A549 (cell line): Measurements from ENCODE around the gene PPOX.

Source experiments
- CBX2 ChIP-seq: fragments of 200-600 bp; sonication (generic); IDR thresholded peaks from 2 replicates; pipeline ENCODE4 v1.6.1; 2016; ENCODE audit warnings: low read depth, mild to moderate bottlenecking, borderline replicate concordance
- CHD2 ChIP-seq: fragments of 150-350 bp; IDR thresholded peaks from 2 replicates; pipeline ENCODE4 v1.6.1; 2014; ENCODE audit warnings: low read length; ENCODE audit not compliant: partially characterized antibody
- POLR2A ChIP-seq: IDR thresholded peaks from 2 replicates; pipeline ENCODE4 v1.6.1; 2012; ENCODE audit warnings: mild to moderate bottlenecking, low read length
- RCOR1 ChIP-seq: fragments of 150-350 bp; IDR thresholded peaks from 2 replicates; pipeline ENCODE4 v1.6.1; 2014; ENCODE audit warnings: antibody characterized with exemption, low read length, low read depth
- RNF2 ChIP-seq: fragments of 200-600 bp; sonication (generic); IDR thresholded peaks from 2 replicates; pipeline ENCODE4 v1.6.1; 2016; ENCODE audit warnings: low read depth, mild to moderate bottlenecking, antibody characterized with exemption, moderate library complexity, borderline replicate concordance
- TF ChIP-seq, protein P1 (sequence below): fragments of 450-650 bp; IDR thresholded peaks from 2 replicates; pipeline ENCODE4 v1.6.1; 2014; ENCODE audit warnings: antibody characterized with exemption
- TF ChIP-seq, protein P2 (sequence below): fragments of >200 bp; sonication (Bioruptor Twin); formaldehyde crosslinking; IDR thresholded peaks from 3 replicates; pipeline ENCODE4 v1.5.1; 2016
- TF ChIP-seq, protein P3 (sequence below): IDR thresholded peaks from 2 replicates; pipeline ENCODE4 v1.6.1; 2012

DNA sequence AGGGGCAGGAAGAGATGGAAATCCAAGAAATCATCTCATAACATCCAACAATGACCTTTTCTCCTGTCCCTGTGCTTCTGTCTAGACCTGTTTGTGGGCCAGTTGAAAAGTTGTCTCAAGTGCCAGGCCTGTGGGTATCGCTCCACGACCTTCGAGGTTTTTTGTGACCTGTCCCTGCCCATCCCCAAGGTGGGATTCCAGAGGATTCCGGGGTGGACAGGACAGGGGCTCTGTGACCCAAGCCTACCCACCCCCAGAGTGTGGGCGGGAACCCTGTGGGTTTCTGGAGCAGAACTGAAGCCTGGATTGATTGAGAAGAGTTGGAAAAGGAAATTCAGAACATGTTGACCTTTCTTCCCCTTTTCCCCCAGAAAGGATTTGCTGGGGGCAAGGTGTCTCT is 2.4 kb upstream of the PPOX start:
- TF ChIP-seq CHD2, result no peak
- TF ChIP-seq POLR2A, result no peak
- TF ChIP-seq, protein P1, sequence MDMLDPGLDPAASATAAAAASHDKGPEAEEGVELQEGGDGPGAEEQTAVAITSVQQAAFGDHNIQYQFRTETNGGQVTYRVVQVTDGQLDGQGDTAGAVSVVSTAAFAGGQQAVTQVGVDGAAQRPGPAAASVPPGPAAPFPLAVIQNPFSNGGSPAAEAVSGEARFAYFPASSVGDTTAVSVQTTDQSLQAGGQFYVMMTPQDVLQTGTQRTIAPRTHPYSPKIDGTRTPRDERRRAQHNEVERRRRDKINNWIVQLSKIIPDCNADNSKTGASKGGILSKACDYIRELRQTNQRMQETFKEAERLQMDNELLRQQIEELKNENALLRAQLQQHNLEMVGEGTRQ, result no peak
- TF ChIP-seq RCOR1, result no peak
- no peak for TF ChIP-seq RNF2
- TF ChIP-seq, protein P2, sequence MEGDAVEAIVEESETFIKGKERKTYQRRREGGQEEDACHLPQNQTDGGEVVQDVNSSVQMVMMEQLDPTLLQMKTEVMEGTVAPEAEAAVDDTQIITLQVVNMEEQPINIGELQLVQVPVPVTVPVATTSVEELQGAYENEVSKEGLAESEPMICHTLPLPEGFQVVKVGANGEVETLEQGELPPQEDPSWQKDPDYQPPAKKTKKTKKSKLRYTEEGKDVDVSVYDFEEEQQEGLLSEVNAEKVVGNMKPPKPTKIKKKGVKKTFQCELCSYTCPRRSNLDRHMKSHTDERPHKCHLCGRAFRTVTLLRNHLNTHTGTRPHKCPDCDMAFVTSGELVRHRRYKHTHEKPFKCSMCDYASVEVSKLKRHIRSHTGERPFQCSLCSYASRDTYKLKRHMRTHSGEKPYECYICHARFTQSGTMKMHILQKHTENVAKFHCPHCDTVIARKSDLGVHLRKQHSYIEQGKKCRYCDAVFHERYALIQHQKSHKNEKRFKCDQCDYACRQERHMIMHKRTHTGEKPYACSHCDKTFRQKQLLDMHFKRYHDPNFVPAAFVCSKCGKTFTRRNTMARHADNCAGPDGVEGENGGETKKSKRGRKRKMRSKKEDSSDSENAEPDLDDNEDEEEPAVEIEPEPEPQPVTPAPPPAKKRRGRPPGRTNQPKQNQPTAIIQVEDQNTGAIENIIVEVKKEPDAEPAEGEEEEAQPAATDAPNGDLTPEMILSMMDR, result no peak
- no peak for TF ChIP-seq CBX2
- TF ChIP-seq, protein P3, sequence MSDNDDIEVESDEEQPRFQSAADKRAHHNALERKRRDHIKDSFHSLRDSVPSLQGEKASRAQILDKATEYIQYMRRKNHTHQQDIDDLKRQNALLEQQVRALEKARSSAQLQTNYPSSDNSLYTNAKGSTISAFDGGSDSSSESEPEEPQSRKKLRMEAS, result no peak
